OCI-LY3 (cell line): ENCODE measurements around the gene NUP98.

ENCODE experiments used
- H2AFZ ChIP-seq: fragments of 200-600, 300-600 bp; shearing (Covaris generic); 2 replicates; pipeline ENCODE4 v1.6.0; 2014; ENCODE audit warnings: antibody characterized with exemption, low read depth, low read length
- H3K27ac ChIP-seq: fragments of 200-600, 300-600 bp; sonication (generic); 2 replicates; pipeline ENCODE4 v1.5.1; 2014; ENCODE audit warnings: mild to moderate bottlenecking, low read length, moderate library complexity, mixed read lengths
- H3K27me3 ChIP-seq: fragments of 200-600, 300-600 bp; sonication (generic); 2 replicates; pipeline ENCODE4 v1.6.1; 2014; ENCODE audit warnings: low read depth, low read length, mixed read lengths
- H3K36me3 ChIP-seq: fragments of 200-600, 300-600 bp; sonication (generic); replicated peaks from 2 replicates; pipeline ENCODE3; 2014; ENCODE audit warnings: low read depth, low read length, mixed read lengths
- H3K4me1 ChIP-seq: fragments of 300-600, 200-600 bp; sonication (generic); 2 replicates; pipeline ENCODE4 v1.6.1; 2014; ENCODE audit warnings: low read length, mixed read lengths
- H3K4me2 ChIP-seq: fragments of 200-600, 300-600 bp; sonication (generic); 2 replicates; pipeline ENCODE4 v1.6.1; 2014; ENCODE audit warnings: low read length, mixed read lengths
- H3K4me3 ChIP-seq: fragments of 300-600, 200-600 bp; sonication (generic); 2 replicates; pipeline ENCODE4 v1.5.1; 2014; ENCODE audit warnings: antibody characterized with exemption, mild to moderate bottlenecking, low read length, moderate library complexity
- H3K79me2 ChIP-seq: fragments of 300-600, 200-600 bp; shearing (Covaris generic); 2 replicates; pipeline ENCODE4 v1.6.1; 2014; ENCODE audit warnings: mild to moderate bottlenecking, low read length, mixed read lengths
- H3K9ac ChIP-seq: fragments of 300-600, 200-600 bp; shearing (Covaris generic); 2 replicates; pipeline ENCODE4 v1.6.0; 2014; ENCODE audit warnings: mild to moderate bottlenecking, low read length, moderate library complexity
- H3K9me3 ChIP-seq: fragments of 200-600, 300-600 bp; shearing (Covaris generic); 2 replicates; pipeline ENCODE4 v1.6.1; 2014; ENCODE audit warnings: low read length, mixed read lengths; ENCODE audit not compliant: insufficient read depth
- H4K20me1 ChIP-seq: fragments of 200-600, 300-600 bp; sonication (generic); 2 replicates; pipeline ENCODE4 v1.6.1; 2016; ENCODE audit warnings: low read length, mixed read lengths; ENCODE audit not compliant: insufficient read depth
- EZH2phosphoT487 ChIP-seq: fragments of 200-600 bp; shearing (Covaris generic); IDR thresholded peaks from 2 replicates; pipeline ENCODE4 v1.6.1; 2018; ENCODE audit warnings: antibody characterized with exemption, mixed run types, low read depth
- TF ChIP-seq, protein P1 (sequence below): fragments of 200-600, 300-600 bp; sonication (generic); IDR thresholded peaks from 2 replicates; pipeline ENCODE4 v1.5.1; 2014; ENCODE audit warnings: antibody characterized with exemption, low read length, low read depth

Gene NUP98

DNA sequence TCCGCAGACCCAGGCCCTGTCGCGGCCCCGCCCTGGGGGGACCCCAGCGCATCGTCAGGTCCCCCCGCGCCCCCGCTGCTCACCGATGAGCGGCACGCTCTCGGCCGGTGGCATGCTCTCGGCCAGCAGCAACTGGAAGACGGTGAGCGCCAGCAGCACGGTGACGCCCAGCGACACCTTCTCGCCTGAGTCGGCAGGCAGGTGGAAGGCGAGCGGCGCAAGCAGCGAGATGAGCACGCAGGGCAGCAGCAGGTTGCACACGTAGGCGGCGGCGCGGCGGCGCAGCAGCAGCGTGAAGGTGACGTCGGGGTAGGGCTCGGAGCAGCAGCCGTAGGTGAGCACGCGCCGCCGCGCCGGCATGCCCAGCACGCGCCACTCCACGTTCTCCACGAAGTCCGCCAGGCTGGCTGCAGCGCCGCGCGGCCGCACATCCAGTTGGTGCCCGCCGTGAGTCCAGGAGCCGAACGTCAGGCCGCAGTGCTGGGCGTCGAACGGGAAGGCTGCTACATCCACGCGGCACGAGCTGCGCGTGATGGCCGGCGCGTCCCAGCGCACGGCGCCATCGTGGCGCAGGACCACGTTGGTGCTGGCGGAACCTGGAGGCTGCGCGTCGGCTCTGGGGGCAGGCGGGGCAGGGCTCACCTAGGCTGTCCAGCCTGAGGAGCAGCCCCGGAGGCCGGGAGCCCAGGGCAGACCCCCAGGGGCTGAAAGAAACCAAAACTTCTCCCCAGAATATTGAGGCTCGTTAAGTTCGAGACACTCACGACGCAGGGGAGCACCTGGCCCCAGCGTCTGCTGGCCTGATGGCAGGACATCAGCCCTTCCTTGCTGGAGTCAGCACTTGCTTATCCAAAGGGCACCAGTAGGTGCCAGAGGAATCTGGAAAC lies 130.0 kb downstream of the NUP98 start:
- Histone ChIP-seq H3K4me2 (no peak overlapping the region), H3K27ac (no peak overlapping the region), H3K4me3 (no peak overlapping the region), H3K4me1 (peaks cover 5% of the 10 kb centered on the region; the same call in 1 of the 2 replicates), H2AFZ (no peak overlapping the region), H3K79me2 (no peaks in the 10 kb centered on the region), H3K27me3 (no peaks in the 10 kb centered on the region), H3K9ac (no peak overlapping the region), H3K36me3 (peaks cover 17% of the 10 kb centered on the region), H3K9me3 (no peaks in the 10 kb centered on the region), H4K20me1 (no peaks in the 10 kb centered on the region)
- TF ChIP-seq EZH2phosphoT487: no peak
- TF ChIP-seq, protein P1, sequence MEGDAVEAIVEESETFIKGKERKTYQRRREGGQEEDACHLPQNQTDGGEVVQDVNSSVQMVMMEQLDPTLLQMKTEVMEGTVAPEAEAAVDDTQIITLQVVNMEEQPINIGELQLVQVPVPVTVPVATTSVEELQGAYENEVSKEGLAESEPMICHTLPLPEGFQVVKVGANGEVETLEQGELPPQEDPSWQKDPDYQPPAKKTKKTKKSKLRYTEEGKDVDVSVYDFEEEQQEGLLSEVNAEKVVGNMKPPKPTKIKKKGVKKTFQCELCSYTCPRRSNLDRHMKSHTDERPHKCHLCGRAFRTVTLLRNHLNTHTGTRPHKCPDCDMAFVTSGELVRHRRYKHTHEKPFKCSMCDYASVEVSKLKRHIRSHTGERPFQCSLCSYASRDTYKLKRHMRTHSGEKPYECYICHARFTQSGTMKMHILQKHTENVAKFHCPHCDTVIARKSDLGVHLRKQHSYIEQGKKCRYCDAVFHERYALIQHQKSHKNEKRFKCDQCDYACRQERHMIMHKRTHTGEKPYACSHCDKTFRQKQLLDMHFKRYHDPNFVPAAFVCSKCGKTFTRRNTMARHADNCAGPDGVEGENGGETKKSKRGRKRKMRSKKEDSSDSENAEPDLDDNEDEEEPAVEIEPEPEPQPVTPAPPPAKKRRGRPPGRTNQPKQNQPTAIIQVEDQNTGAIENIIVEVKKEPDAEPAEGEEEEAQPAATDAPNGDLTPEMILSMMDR: no peak

GRCh38 chr11:3666023-3666530 lies 131.3 kb downstream of the NUP98 start:
- Histone ChIP-seq H3K9ac (no peak overlapping the region), H2AFZ (no peak overlapping the region), H3K4me1 (no peaks in the 10 kb centered on the region), H3K4me3 (no peak overlapping the region), H3K36me3 (peaks cover 13% of the 10 kb centered on the region), H3K9me3 (no peaks in the 10 kb centered on the region), H3K27ac (no peak overlapping the region), H3K4me2 (no peak overlapping the region), H3K79me2 (no peaks in the 10 kb centered on the region), H4K20me1 (no peaks in the 10 kb centered on the region), H3K27me3 (no peaks in the 10 kb centered on the region)
- no peak for TF ChIP-seq EZH2phosphoT487
- TF ChIP-seq, protein P1: no peak

DNA sequence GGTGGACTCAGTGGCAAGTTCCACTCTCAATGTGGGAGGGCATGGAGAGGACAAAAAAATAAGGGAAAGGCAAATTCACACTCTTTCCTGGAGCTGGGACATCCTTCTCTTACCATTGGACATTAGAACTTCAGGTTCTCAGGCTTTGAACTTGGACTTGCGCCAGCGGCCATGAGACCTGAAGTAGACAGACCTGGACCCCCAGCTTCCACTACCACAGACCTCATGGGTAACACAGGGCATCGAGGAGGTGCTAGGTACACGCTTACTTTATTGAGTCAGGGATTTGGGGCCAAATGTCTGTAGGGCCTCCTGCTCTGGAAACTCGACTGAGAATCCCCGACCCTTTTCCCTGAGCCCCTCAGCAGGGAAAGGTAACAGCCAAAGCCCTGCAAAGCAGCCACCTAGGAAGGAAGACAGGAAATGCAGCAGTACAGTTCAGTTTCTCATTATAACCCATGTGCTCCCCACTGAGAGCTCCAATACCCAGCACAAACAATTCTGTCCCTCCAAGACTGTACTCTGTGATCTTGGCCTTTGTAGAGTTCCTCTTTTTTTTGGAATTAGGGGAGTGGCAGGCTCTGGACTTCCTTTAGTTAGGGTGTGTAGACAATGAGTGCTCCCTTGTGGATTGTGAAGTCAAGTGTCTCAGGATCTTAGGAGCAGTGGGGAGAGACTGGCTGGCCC lies 131.9 kb downstream of the NUP98 start:
- H3K36me3 ChIP-seq: peaks cover 13% of the 10 kb centered on the region
- no peak for TF ChIP-seq EZH2phosphoT487
- TF ChIP-seq, protein P1: no peak
- H3K9me3 ChIP-seq: no peaks in the 10 kb centered on the region
- no peaks in the 10 kb centered on the region for H3K79me2 ChIP-seq
- no peak overlapping the region for H2AFZ ChIP-seq
- H3K27me3 ChIP-seq: no peaks in the 10 kb centered on the region
- H3K9ac ChIP-seq: no peak overlapping the region
- H3K27ac ChIP-seq: no peak overlapping the region
- no peaks in the 10 kb centered on the region for H4K20me1 ChIP-seq
- H3K4me2 ChIP-seq: no peak overlapping the region
- H3K4me1 ChIP-seq: no peaks in the 10 kb centered on the region
- no peak overlapping the region for H3K4me3 ChIP-seq

DNA sequence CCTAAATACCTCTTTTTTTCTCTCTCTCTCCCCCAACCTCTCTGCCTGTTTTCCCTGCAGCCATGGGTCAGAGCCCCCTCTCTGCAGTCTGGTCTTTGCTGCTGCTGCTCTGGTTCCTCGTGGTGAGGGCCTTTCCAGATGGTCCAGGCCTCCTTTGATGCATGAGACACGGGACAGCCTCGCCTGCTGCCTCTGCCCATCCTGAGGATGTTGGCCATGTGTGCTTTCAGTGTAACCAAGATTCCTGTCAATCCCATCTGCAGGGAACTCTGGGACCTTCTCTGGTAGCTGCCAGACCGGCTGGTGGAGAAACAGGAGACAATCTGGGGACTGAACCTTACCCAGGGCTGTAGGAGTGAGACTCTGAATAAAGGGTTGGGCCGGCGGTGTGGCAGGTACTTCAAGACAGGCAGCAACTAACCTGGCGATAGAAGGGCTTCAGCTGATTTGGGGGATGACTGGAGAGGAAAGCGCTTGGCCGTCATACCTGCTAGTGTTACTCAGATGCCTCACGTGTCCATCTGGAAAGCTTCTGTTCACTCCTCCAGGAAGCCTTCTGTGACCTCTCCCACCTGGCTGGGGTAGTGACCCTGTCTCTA lies 133.2 kb downstream of the NUP98 start:
- Histone ChIP-seq H4K20me1 (no peaks in the 10 kb centered on the region), H3K27ac (no peak overlapping the region), H3K36me3 (peaks cover 13% of the 10 kb centered on the region), H3K79me2 (no peaks in the 10 kb centered on the region), H2AFZ (no peak overlapping the region), H3K27me3 (no peaks in the 10 kb centered on the region), H3K4me2 (no peak overlapping the region), H3K9ac (no peak overlapping the region), H3K9me3 (no peaks in the 10 kb centered on the region), H3K4me3 (no peak overlapping the region), H3K4me1 (no peaks in the 10 kb centered on the region)
- TF ChIP-seq, protein P1: no peak
- TF ChIP-seq EZH2phosphoT487: no peak
